Hepatocyte (in vitro differentiated cells): Measurements from ENCODE around the gene IGDCC3. TPM values are rescaled to one million over a fixed set of nuclear protein-coding genes. Genes with fewer than 3 reads are reported as not detected.

Experiments used
- DNase-seq: peaks from one replicate; pipeline ENCODE4 v3.0.0-alpha.2; 2016; ENCODE audit warnings: low spot score
- H2AFZ ChIP-seq: fragments of 200-600 bp; sonication (generic); 2 replicates; pipeline ENCODE4 v1.6.0; 2016; ENCODE audit warnings: antibody characterized with exemption, mild to moderate bottlenecking
- H3K27ac ChIP-seq: fragments of 200-600 bp; sonication (generic); 2 replicates; pipeline ENCODE4 v1.5.1; 2016; ENCODE audit warnings: mild to moderate bottlenecking
- H3K27me3 ChIP-seq: fragments of 200-600 bp; sonication (generic); 2 replicates; pipeline ENCODE4 v1.6.1; 2016
- H3K36me3 ChIP-seq: fragments of 200-600 bp; sonication (generic); replicated peaks from 2 replicates; pipeline ENCODE4 v1.5.1; 2016; ENCODE audit warnings: low read depth; ENCODE audit not compliant: insufficient read depth
- H3K4me1 ChIP-seq: fragments of 200-600 bp; sonication (generic); 2 replicates; pipeline ENCODE4 v1.5.1; 2016; ENCODE audit warnings: mild to moderate bottlenecking, moderate library complexity; ENCODE audit not compliant: insufficient read depth
- H3K4me2 ChIP-seq: fragments of 200-600 bp; sonication (generic); 2 replicates; pipeline ENCODE4 v1.6.0; 2016
- H3K4me3 ChIP-seq: fragments of 200-600 bp; sonication (generic); 2 replicates; pipeline ENCODE4 v1.5.1; 2016; ENCODE audit warnings: mild to moderate bottlenecking
- H3K79me2 ChIP-seq: fragments of 200-600 bp; sonication (generic); 2 replicates; pipeline ENCODE4 v1.6.0; 2017; ENCODE audit warnings: mild to moderate bottlenecking
- H3K9me2 ChIP-seq: fragments of 200-600 bp; sonication (generic); replicated peaks from 2 replicates; pipeline ENCODE4 v1.6.0; 2017; ENCODE audit warnings: mild to moderate bottlenecking; ENCODE audit not compliant: insufficient read depth
- H3K9me3 ChIP-seq: fragments of 200-600 bp; sonication (generic); 2 replicates; pipeline ENCODE4 v1.5.1; 2016; ENCODE audit warnings: low read depth, mild to moderate bottlenecking
- H4K20me1 ChIP-seq: fragments of 200-600 bp; sonication (generic); 2 replicates; pipeline ENCODE4 v1.6.0; 2016; ENCODE audit warnings: mild to moderate bottlenecking; ENCODE audit not compliant: insufficient read depth, poor library complexity, severe bottlenecking
- EZH2 ChIP-seq: fragments of 200-600 bp; sonication (generic); IDR thresholded peaks from 2 replicates; pipeline ENCODE4 v1.6.1; 2016; ENCODE audit warnings: antibody characterized with exemption, mild to moderate bottlenecking, borderline replicate concordance
- EZH2phosphoT487 ChIP-seq: fragments of 200-600 bp; sonication (generic); IDR thresholded peaks from one replicate; pipeline ENCODE4 v1.6.1; 2018; ENCODE audit warnings: antibody characterized with exemption, mild to moderate bottlenecking, low read depth, moderate library complexity; ENCODE audit not compliant: unreplicated experiment, severe bottlenecking
- WGBS: methylation state at CpG from one replicate; pipeline ENCODE4 v1.1.6; 2016; ENCODE audit warnings: low lambda C conversion rate; ENCODE audit errors: missing lambda C conversion rate; 5-methylcytosine and 5-hydroxymethylcytosine counted together
- polyA plus RNA-seq: library from polyadenylated mRNA; unstranded; fragments of >200 nt; fragmentation: Nextera tagmentation; extraction: Ambion mirVana; gene quantifications from 2 replicates; pipeline ENCODE4 v1.2.1, GENCODE V29; 2016
- total RNA-seq: library from RNA; depleted of rRNA; stranded (reverse); fragments of >200 nt; gene quantifications from 2 replicates; pipeline ENCODE4 v1.2.3, GENCODE V29; 2014
- TF ChIP-seq, protein P1 (sequence below): fragments of 200-600 bp; sonication (generic); IDR thresholded peaks from 2 replicates; pipeline ENCODE4 v1.5.1; 2016; ENCODE audit warnings: antibody characterized with exemption, mild to moderate bottlenecking; ENCODE audit not compliant: poor library complexity

The IGDCC3 gene
- total and polyA plus RNA-seq, 2 experiments from 2014 or later = 8.1 to 14.8 TPM

DNA sequence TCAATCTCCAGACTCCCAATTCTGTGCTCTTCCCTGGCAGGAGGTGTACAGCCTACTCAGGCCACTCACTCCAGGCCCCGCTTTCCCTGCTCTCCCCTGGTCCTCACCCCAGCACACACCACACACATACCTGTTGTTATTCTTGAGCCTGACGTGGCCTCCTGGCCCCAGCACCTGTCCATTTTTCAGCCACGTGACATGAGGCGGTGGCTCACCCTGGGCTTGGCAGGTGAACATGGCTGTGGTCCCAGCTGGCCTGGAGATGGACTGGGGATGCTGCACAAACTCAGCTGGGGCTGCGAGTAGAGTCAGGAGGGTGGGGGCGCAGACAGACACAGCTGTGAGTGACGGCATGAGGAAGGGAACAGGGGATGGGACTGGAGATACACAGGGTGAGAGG, 46.0 kb downstream of the IGDCC3 start:
- 93% methylated on average over 6 of the region's 7 CpGs for WGBS
- H3K27me3 ChIP-seq = no peaks in the 10 kb centered on the region
- no peaks in the 10 kb centered on the region for H3K9me2 ChIP-seq
- no peaks in the 10 kb centered on the region for H3K4me1 ChIP-seq
- H3K79me2 ChIP-seq = no peaks in the 10 kb centered on the region
- no peak overlapping the region for H3K4me3 ChIP-seq
- H3K27ac ChIP-seq = no peak overlapping the region
- H4K20me1 ChIP-seq = no peaks in the 10 kb centered on the region
- H2AFZ ChIP-seq = no peak overlapping the region
- H3K36me3 ChIP-seq = no peaks in the 10 kb centered on the region
- H3K9me3 ChIP-seq = no peaks in the 10 kb centered on the region
- no peak overlapping the region for H3K4me2 ChIP-seq
- TF ChIP-seq EZH2 = no peak
- no peak for TF ChIP-seq EZH2phosphoT487
- TF ChIP-seq, protein P1, sequence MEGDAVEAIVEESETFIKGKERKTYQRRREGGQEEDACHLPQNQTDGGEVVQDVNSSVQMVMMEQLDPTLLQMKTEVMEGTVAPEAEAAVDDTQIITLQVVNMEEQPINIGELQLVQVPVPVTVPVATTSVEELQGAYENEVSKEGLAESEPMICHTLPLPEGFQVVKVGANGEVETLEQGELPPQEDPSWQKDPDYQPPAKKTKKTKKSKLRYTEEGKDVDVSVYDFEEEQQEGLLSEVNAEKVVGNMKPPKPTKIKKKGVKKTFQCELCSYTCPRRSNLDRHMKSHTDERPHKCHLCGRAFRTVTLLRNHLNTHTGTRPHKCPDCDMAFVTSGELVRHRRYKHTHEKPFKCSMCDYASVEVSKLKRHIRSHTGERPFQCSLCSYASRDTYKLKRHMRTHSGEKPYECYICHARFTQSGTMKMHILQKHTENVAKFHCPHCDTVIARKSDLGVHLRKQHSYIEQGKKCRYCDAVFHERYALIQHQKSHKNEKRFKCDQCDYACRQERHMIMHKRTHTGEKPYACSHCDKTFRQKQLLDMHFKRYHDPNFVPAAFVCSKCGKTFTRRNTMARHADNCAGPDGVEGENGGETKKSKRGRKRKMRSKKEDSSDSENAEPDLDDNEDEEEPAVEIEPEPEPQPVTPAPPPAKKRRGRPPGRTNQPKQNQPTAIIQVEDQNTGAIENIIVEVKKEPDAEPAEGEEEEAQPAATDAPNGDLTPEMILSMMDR = no peak
- no peak for DNase-seq

DNA sequence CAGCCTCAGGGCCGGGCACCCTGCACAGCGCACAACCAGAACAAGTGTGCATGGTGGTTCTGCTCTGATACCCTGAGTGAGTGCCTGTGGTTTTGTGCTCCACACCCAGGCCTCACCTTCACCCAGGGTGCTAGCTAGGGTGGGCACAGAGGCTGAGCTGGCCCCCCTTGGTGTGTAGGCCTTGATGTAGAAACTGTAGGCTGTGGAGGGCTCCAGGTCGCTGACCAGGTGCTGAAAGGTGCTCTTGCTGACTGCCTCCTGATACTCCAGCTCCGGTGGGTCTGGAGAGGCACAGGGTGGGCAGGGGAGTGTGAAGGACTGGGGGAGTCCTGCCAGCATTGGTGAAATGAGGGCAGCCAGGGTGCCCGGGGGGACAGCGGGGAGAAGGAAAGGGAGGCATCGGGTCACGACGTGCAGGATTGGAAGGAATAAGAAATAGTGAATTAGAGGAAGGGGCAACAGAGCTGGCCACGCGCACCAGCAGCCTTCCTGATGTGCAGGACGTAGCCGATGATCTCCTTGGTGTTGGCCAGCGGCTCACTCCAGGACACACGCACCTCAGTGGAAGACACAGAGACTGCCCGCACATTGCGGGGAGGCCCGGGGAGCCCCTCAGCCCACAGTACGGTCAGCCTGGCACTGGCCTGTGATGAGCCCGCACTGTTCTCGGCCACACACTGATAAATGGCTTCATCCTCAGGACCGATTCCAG, 46.7 kb downstream of the IGDCC3 start:
- no peak overlapping the region for H3K4me3 ChIP-seq
- no peaks in the 10 kb centered on the region for H3K9me2 ChIP-seq
- no peak for DNase-seq
- H3K27ac ChIP-seq = no peak overlapping the region
- 96% methylated on average over 22 of the region's 22 CpGs for WGBS
- H3K36me3 ChIP-seq = no peaks in the 10 kb centered on the region
- H3K4me2 ChIP-seq = no peak overlapping the region
- H3K27me3 ChIP-seq = no peaks in the 10 kb centered on the region
- no peak overlapping the region for H2AFZ ChIP-seq
- H4K20me1 ChIP-seq = no peaks in the 10 kb centered on the region
- no peaks in the 10 kb centered on the region for H3K9me3 ChIP-seq
- peaks cover 5% of the 10 kb centered on the region for H3K4me1 ChIP-seq
- no peaks in the 10 kb centered on the region for H3K79me2 ChIP-seq
- TF ChIP-seq EZH2phosphoT487 (no peak), EZH2 (no peak)
- TF ChIP-seq, protein P1 = no peak

DNA sequence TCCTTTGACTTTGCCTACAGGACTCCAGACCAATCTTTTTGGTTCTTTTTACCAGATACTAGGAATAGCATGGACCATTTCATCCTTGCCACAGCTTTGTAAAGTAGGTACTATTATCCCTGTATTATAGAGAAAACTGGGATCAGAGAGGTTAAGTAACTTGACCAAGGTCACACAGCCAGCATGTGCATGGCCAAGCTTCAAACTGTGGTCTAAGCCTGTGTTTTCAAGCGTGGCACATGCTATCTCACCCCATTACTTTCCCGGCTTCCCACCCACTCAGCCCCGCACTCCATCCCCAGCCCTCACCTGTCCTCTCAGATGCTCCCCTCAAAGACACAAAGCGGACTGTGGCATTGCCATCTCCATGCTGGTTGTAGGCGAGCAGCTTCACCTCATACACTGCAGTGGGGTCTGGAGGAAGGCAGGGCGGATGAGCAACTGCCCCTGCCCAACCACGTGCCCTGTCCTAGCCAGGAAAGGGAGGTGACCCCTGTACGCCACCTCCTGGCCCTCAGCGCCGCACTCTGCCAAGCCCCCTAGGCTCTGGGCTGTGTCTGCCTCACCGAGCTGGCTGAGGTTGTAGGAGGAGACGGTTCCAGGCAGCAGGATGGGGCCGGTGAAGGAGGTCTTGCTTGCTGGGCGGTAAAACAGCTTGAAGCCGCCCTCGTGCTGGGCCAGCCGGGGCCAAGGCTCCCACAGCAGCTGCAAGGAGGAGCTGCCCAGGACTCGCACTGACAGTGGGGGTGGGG, 47.6 kb downstream of the IGDCC3 start:
- Histone ChIP-seq H3K4me3 (no peak overlapping the region), H4K20me1 (no peaks in the 10 kb centered on the region), H3K36me3 (no peaks in the 10 kb centered on the region), H3K9me2 (no peaks in the 10 kb centered on the region), H3K79me2 (no peaks in the 10 kb centered on the region), H3K27me3 (no peaks in the 10 kb centered on the region), H3K4me2 (no peak overlapping the region), H3K27ac (no peak overlapping the region), H2AFZ (no peak overlapping the region), H3K4me1 (peaks cover 9% of the 10 kb centered on the region), H3K9me3 (no peaks in the 10 kb centered on the region)
- no peak for DNase-seq
- TF ChIP-seq EZH2phosphoT487 (no peak), EZH2 (no peak)
- TF ChIP-seq, protein P1 = no peak
- whole genome bisulfite sequencing = 95% methylated on average over 17 of the region's 18 CpGs
